GM12801 (cell line): ENCODE data around the gene EXPH5.

Experiments
- TF ChIP-seq, protein P1 (sequence below): IDR thresholded peaks from one replicate; pipeline ENCODE4 v1.5.1; 2011; ENCODE audit warnings: control low read depth; ENCODE audit not compliant: insufficient read length; ENCODE audit errors: extremely low read depth

EXPH5 gene

DNA sequence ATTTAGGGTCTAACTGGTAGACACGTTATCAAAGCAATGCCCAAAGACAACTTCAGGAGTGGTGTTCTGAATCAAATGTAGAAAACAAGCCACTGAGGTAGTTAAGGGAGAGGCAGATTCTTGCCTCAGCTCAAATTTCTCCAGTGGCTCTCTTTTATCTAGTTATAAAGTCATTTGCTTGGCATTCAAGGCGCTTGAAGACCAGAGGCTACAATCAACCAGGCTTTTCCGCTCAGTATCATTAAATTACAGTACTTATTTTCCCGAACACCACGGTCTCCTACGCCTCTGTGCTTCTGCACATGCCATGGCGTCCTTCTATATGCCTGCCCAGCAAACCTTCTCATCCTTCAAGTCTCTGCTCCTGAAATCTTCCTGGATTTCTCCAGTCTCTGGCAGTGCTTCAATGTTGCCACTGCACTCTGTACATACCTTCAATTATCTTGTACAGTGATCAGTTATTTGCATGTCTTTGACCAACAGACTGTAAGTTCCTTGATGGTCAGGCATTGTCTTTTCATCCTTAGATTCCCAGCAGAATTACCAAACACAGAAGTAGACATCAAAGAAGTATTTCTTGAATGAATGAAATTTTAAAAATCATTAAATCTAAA, 96.8 kb downstream of the EXPH5 start:
- TF ChIP-seq, protein P1, sequence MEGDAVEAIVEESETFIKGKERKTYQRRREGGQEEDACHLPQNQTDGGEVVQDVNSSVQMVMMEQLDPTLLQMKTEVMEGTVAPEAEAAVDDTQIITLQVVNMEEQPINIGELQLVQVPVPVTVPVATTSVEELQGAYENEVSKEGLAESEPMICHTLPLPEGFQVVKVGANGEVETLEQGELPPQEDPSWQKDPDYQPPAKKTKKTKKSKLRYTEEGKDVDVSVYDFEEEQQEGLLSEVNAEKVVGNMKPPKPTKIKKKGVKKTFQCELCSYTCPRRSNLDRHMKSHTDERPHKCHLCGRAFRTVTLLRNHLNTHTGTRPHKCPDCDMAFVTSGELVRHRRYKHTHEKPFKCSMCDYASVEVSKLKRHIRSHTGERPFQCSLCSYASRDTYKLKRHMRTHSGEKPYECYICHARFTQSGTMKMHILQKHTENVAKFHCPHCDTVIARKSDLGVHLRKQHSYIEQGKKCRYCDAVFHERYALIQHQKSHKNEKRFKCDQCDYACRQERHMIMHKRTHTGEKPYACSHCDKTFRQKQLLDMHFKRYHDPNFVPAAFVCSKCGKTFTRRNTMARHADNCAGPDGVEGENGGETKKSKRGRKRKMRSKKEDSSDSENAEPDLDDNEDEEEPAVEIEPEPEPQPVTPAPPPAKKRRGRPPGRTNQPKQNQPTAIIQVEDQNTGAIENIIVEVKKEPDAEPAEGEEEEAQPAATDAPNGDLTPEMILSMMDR, result no peak

- TF ChIP-seq, protein P1, result no peak
Measured at GRCh38 chr11:108495326-108495725, 98.2 kb downstream of the EXPH5 start.

DNA sequence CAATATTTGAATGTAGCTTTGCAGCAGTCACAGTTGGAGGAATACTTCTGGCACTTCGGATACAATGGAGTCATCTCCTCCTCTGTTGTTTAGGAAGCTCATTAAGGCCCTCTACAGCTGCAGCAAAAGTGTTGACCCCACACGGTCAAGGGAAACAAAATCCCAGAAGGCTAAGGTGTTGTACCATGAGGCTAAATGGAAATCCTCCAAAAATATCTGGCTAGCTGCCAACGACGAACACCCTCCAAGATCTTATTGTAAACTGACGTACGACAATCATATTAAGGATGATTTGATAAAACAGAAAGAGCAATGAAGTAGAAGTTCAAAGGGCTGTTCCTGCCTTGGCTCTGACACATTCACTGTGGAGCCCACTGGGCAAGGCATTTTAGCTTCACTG, 99.4 kb downstream of the EXPH5 start:
- TF ChIP-seq, protein P1, result no peak

GRCh38 chr11:108491936-108492335, 101.6 kb downstream of the EXPH5 start:
- TF ChIP-seq, protein P1, result no peak

DNA sequence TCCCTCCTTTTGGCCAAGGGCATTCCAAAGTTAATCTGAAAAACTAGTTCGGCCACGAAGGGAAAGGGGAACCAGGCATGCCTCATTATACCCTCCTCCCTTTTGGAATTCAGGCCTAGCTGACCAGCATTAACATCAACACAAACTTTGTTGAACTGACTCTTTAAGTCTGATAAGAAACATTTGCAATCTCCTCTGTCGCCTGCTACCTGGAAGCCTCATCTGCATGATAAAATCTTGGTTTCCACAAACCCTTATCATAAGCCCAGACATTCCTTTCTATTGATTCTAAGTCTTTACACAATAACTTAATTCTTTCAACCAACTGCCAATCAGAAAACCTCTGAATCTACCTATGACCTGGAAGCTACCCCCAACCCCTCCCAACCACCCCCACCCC, 106.7 kb downstream of the EXPH5 start:
- TF ChIP-seq, protein P1, result no peak

- TF ChIP-seq, protein P1, result no peak
Measured at GRCh38 chr11:108486331-108486730, 107.2 kb downstream of the EXPH5 start.

GRCh38 chr11:108483163-108483562, 110.4 kb downstream of the EXPH5 start:
- TF ChIP-seq, protein P1, result no peak
